Smooth muscle cell (in vitro differentiated cells): ENCODE results near the gene ADCY6. TPM values are rescaled to one million over a fixed set of nuclear protein-coding genes. Genes with fewer than 3 reads are reported as not detected.

Experiments
- DNase-seq: peaks from one replicate; lab custom pipeline; 2025; ENCODE audit not compliant: unreplicated experiment; lab: John Stamatoyannopoulos, UW
- H2AFZ ChIP-seq: fragments of 200-600 bp; sonication (generic); 2 replicates; pipeline ENCODE4 v1.6.0; 2016; ENCODE audit warnings: antibody characterized with exemption, low read depth, mild to moderate bottlenecking
- H3F3A ChIP-seq: fragments of 200-600 bp; sonication (generic); 2 replicates; pipeline ENCODE4 v1.6.0; 2017; ENCODE audit warnings: antibody characterized with exemption, low read depth
- H3K27ac ChIP-seq: fragments of 200-600 bp; sonication (generic); 2 replicates; pipeline ENCODE4 v1.5.1; 2016; ENCODE audit warnings: low read depth, mild to moderate bottlenecking
- H3K27me3 ChIP-seq: fragments of 200-600 bp; sonication (generic); 2 replicates; pipeline ENCODE4 v1.6.1; 2016; ENCODE audit warnings: low read depth, mild to moderate bottlenecking
- H3K36me3 ChIP-seq: fragments of 200-600 bp; sonication (generic); 2 replicates; pipeline ENCODE4 v1.5.1; 2016; ENCODE audit warnings: low read depth
- H3K4me1 ChIP-seq: fragments of 200-600 bp; sonication (generic); 2 replicates; pipeline ENCODE4 v1.5.1; 2016; ENCODE audit warnings: low read depth
- H3K4me2 ChIP-seq: fragments of 200-600 bp; sonication (generic); 2 replicates; pipeline ENCODE4 v1.6.0; 2016; ENCODE audit warnings: mild to moderate bottlenecking
- H3K4me3 ChIP-seq: fragments of 200-600 bp; sonication (generic); 2 replicates; pipeline ENCODE4 v1.5.1; 2016; ENCODE audit warnings: mild to moderate bottlenecking
- H3K79me2 ChIP-seq: fragments of 200-600 bp; sonication (generic); 2 replicates; pipeline ENCODE4 v1.6.0; 2016; ENCODE audit warnings: low read depth, mild to moderate bottlenecking
- H3K9ac ChIP-seq: fragments of 200-600 bp; sonication (generic); 2 replicates; pipeline ENCODE4 v1.6.0; 2016; ENCODE audit warnings: low read depth
- H3K9me3 ChIP-seq: fragments of 200-600 bp; sonication (generic); replicated peaks from 2 replicates; pipeline ENCODE4 v1.5.1; 2016; ENCODE audit warnings: low read depth
- H4K20me1 ChIP-seq: fragments of 200-600 bp; sonication (generic); 2 replicates; pipeline ENCODE4 v1.6.0; 2016; ENCODE audit warnings: low read depth
- CTCF ChIP-seq: fragments of 200-600 bp; sonication (generic); IDR thresholded peaks from 2 replicates; pipeline ENCODE4 v1.5.1; 2017; ENCODE audit warnings: borderline replicate concordance, mild to moderate bottlenecking, antibody characterized with exemption; ENCODE audit not compliant: insufficient read depth, poor library complexity, severe bottlenecking
- WGBS: methylation state at CpG from one replicate; pipeline ENCODE4 v1.1.7; 2016; ENCODE audit warnings: low lambda C conversion rate; 5-methylcytosine and 5-hydroxymethylcytosine counted together
- polyA plus RNA-seq: library from polyadenylated mRNA; unstranded; fragments of >200 nt; fragmentation: Nextera tagmentation; extraction: Ambion mirVana; gene quantifications from 2 replicates; pipeline ENCODE4 v1.2.1, GENCODE V29; 2016
- total RNA-seq: library from RNA; depleted of rRNA; stranded (reverse); fragments of >200 nt; gene quantifications from 2 replicates; pipeline ENCODE4 v1.2.3, GENCODE V29; 2014

The ADCY6 gene
- total and polyA plus RNA-seq, 2 experiments from 2014 or later: 21.5 to 23.4 TPM

GRCh38 chr12:48767521-48767920 is 21.4 kb downstream of the ADCY6 start:
- Histone ChIP-seq H3K27ac (no peak overlapping the region), H3F3A (no peaks in the 10 kb centered on the region), H3K36me3 (no peaks in the 10 kb centered on the region), H2AFZ (no peak overlapping the region), H4K20me1 (no peaks in the 10 kb centered on the region), H3K79me2 (no peaks in the 10 kb centered on the region), H3K9ac (no peak overlapping the region), H3K4me2 (no peak overlapping the region), H3K9me3 (no peaks in the 10 kb centered on the region), H3K4me1 (peaks cover 12% of the 10 kb centered on the region), H3K4me3 (no peak overlapping the region), H3K27me3 (no peaks in the 10 kb centered on the region)
- WGBS: 98% methylated on average over 6 of the region's 6 CpGs
- DNase-seq: no peak
- TF ChIP-seq CTCF: no peak

GRCh38 chr12:48767047-48767446 is 21.8 kb downstream of the ADCY6 start:
- Histone ChIP-seq H3K4me1 (peaks cover 12% of the 10 kb centered on the region), H3K4me3 (no peak overlapping the region), H3K4me2 (no peak overlapping the region), H3K9ac (no peak overlapping the region), H3K27ac (no peak overlapping the region), H3K9me3 (no peaks in the 10 kb centered on the region), H2AFZ (no peak overlapping the region), H3F3A (no peaks in the 10 kb centered on the region), H3K27me3 (no peaks in the 10 kb centered on the region), H3K79me2 (no peaks in the 10 kb centered on the region), H3K36me3 (no peaks in the 10 kb centered on the region), H4K20me1 (no peaks in the 10 kb centered on the region)
- TF ChIP-seq CTCF: no peak
- WGBS: 85% methylated on average over 4 of the region's 4 CpGs
- no peak for DNase-seq

- Histone ChIP-seq H4K20me1 (no peaks in the 10 kb centered on the region), H3K4me2 (peak overlapping the region; percentile 51), H3K79me2 (no peaks in the 10 kb centered on the region), H3K27me3 (no peaks in the 10 kb centered on the region), H3K36me3 (no peaks in the 10 kb centered on the region), H3K4me3 (no peak overlapping the region), H3K9me3 (no peaks in the 10 kb centered on the region), H3K4me1 (peaks cover 12% of the 10 kb centered on the region), H2AFZ (no peak overlapping the region), H3K27ac (peak overlapping the region; percentile 16), H3K9ac (no peak overlapping the region), H3F3A (no peaks in the 10 kb centered on the region)
- no peak for DNase-seq
- no peak for TF ChIP-seq CTCF
- 47% methylated on average over 5 of the region's 5 CpGs for WGBS
Observed at GRCh38 chr12:48765753-48766162, 23.1 kb downstream of the ADCY6 start.

GRCh38 chr12:48764521-48764920 is 24.4 kb downstream of the ADCY6 start:
- Histone ChIP-seq H2AFZ (no peak overlapping the region), H3K27me3 (no peaks in the 10 kb centered on the region), H3K9ac (no peak overlapping the region), H3F3A (no peaks in the 10 kb centered on the region), H4K20me1 (no peaks in the 10 kb centered on the region), H3K27ac (no peak overlapping the region), H3K4me2 (no peak overlapping the region), H3K4me1 (peaks cover 12% of the 10 kb centered on the region), H3K36me3 (no peaks in the 10 kb centered on the region), H3K4me3 (no peak overlapping the region), H3K79me2 (no peaks in the 10 kb centered on the region), H3K9me3 (no peaks in the 10 kb centered on the region)
- DNase-seq: no peak
- no peak for TF ChIP-seq CTCF
- 72% methylated on average over 2 of the region's 2 CpGs for WGBS
